SU-DHL-6 (cell line): Measurements from ENCODE around the gene WDTC1.
A peak's percentile ranks its signal among the peaks of the same experiment; 100 is the strongest.

ENCODE experiments used
- H2AFZ ChIP-seq: fragments of 200-600 bp; sonication (generic); 2 replicates; pipeline ENCODE4 v1.6.1; 2014; ENCODE audit warnings: low read depth, mild to moderate bottlenecking, moderate library complexity, mixed read lengths, antibody characterized with exemption, low read length; ENCODE audit not compliant: severe bottlenecking
- H3F3A ChIP-seq: fragments of 200-600 bp; shearing (Covaris generic); 2 replicates; pipeline ENCODE4 v1.6.0; 2016; ENCODE audit warnings: antibody characterized with exemption, mild to moderate bottlenecking; ENCODE audit not compliant: insufficient read depth
- H3K27ac ChIP-seq: fragments of 200-600 bp; sonication (generic); 2 replicates; pipeline ENCODE4 v1.5.1; 2016; ENCODE audit warnings: low read depth, mild to moderate bottlenecking, low read length, moderate library complexity, mixed read lengths
- H3K27me3 ChIP-seq: fragments of 200-600 bp; sonication (generic), shearing (Covaris generic); 2 replicates; pipeline ENCODE4 v1.6.0; 2014; ENCODE audit warnings: mild to moderate bottlenecking, low read length
- H3K36me3 ChIP-seq: fragments of 200-600 bp; sonication (generic); 2 replicates; pipeline ENCODE4 v1.6.1; 2014; ENCODE audit warnings: mild to moderate bottlenecking, low read length, mixed read lengths
- H3K4me2 ChIP-seq: fragments of 300-600, 200-600 bp; shearing (Covaris generic), sonication (generic); 2 replicates; pipeline ENCODE4 v1.6.0; 2014; ENCODE audit warnings: low read length, low read depth, mild to moderate bottlenecking; ENCODE audit not compliant: poor library complexity, severe bottlenecking
- H3K4me3 ChIP-seq: fragments of 200-600 bp; sonication (generic); 2 replicates; pipeline ENCODE4 v1.5.1; 2014; ENCODE audit warnings: antibody characterized with exemption, low read length, mild to moderate bottlenecking, mixed read lengths; ENCODE audit not compliant: insufficient read depth, poor library complexity, severe bottlenecking
- H3K79me2 ChIP-seq: fragments of 200-600 bp; sonication (generic); 2 replicates; pipeline ENCODE4 v1.6.1; 2014; ENCODE audit warnings: mild to moderate bottlenecking, low read length, moderate library complexity; ENCODE audit not compliant: insufficient read depth
- H3K9ac ChIP-seq: fragments of 200-600 bp; sonication (generic); 2 replicates; pipeline ENCODE4 v1.7.0; 2014; ENCODE audit warnings: mild to moderate bottlenecking, low read length
- H3K9me2 ChIP-seq: fragments of 200-600 bp; sonication (generic); replicated peaks from 2 replicates; pipeline ENCODE4 v1.6.1; 2014; ENCODE audit warnings: low read length; ENCODE audit not compliant: insufficient read depth
- H3K9me3 ChIP-seq: fragments of 200-600 bp; sonication (generic); 2 replicates; pipeline ENCODE4 v1.6.1; 2014; ENCODE audit warnings: low read length, mixed read lengths; ENCODE audit not compliant: insufficient read depth
- H4K20me1 ChIP-seq: fragments of 200-600 bp; sonication (generic); 2 replicates; pipeline ENCODE4 v1.6.1; 2014; ENCODE audit warnings: low read depth, mild to moderate bottlenecking, antibody characterized with exemption, low read length, moderate library complexity, mixed read lengths
- EZH2phosphoT487 ChIP-seq: fragments of 200-600 bp; sonication (generic), shearing (Covaris generic); conservative IDR thresholded peaks from 2 replicates; pipeline ENCODE4 v1.6.1; 2018; ENCODE audit warnings: mild to moderate bottlenecking, antibody characterized with exemption, low read length, moderate library complexity, mixed read lengths
- TF ChIP-seq, protein P1 (sequence below): fragments of 200-600 bp; sonication (generic); IDR thresholded peaks from one replicate; pipeline ENCODE4 v1.5.1; 2017; ENCODE audit warnings: antibody characterized with exemption, mild to moderate bottlenecking, low read length, moderate library complexity; ENCODE audit not compliant: insufficient read depth, poor library complexity, severe bottlenecking

The WDTC1 gene

DNA sequence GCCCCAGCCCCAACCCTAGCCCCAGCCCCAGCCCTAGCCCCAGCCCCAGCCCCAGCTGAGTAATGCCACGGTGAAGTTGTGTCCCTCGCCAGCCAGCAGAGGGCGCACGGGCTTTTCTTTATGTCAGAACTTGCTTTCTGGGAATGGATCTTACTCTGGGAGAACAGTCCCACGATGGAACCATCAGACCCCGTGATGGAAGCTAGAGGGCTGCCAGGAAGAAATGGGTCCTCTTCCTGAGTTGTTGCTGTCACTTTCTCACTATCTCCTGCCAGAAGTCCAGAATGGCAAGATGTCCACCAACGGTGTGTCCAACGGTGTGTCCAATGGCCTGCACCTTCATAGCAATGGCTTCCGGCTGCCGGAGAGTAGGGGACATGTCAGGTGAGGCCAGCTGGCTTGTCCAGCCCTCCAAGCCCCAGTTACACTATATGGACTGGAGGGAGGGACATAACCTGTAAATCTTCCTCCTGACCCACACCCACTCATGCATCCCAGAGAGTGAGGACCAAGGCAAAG, 62.4 kb downstream of the WDTC1 start:
- Histone ChIP-seq H2AFZ (no peak overlapping the region), H3K9me3 (no peaks in the 10 kb centered on the region), H4K20me1 (no peaks in the 10 kb centered on the region), H3K9ac (no peak overlapping the region), H3K27me3 (no peaks in the 10 kb centered on the region), H3K79me2 (no peaks in the 10 kb centered on the region), H3K9me2 (no peaks in the 10 kb centered on the region), H3K4me2 (no peak overlapping the region), H3F3A (no peaks in the 10 kb centered on the region), H3K36me3 (no peaks in the 10 kb centered on the region; the same call in 1 of the 2 replicates), H3K27ac (no peak overlapping the region), H3K4me3 (no peak overlapping the region)
- TF ChIP-seq, protein P1, sequence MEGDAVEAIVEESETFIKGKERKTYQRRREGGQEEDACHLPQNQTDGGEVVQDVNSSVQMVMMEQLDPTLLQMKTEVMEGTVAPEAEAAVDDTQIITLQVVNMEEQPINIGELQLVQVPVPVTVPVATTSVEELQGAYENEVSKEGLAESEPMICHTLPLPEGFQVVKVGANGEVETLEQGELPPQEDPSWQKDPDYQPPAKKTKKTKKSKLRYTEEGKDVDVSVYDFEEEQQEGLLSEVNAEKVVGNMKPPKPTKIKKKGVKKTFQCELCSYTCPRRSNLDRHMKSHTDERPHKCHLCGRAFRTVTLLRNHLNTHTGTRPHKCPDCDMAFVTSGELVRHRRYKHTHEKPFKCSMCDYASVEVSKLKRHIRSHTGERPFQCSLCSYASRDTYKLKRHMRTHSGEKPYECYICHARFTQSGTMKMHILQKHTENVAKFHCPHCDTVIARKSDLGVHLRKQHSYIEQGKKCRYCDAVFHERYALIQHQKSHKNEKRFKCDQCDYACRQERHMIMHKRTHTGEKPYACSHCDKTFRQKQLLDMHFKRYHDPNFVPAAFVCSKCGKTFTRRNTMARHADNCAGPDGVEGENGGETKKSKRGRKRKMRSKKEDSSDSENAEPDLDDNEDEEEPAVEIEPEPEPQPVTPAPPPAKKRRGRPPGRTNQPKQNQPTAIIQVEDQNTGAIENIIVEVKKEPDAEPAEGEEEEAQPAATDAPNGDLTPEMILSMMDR = peak; percentile 81
- TF ChIP-seq EZH2phosphoT487 = no peak

DNA sequence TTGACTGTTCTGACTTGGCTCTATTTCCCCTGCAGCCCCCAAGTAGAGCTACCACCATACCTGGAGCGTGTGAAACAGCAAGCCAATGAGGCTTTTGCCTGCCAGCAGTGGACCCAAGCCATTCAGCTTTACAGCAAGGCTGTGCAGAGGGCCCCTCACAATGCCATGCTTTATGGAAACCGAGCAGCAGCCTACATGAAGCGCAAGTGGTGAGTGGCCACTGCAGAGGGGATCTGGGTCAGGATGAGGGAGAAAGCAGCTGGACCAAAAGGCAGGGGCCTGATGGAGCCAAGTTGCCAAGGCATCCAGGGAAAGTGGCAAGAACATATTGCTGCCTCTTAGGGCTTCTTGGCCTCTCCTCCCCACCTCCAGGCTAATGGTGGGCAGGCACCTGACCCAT, 63.5 kb downstream of the WDTC1 start:
- no peaks in the 10 kb centered on the region for H3K79me2 ChIP-seq
- no peak for TF ChIP-seq EZH2phosphoT487
- TF ChIP-seq, protein P1 = no peak
- H2AFZ ChIP-seq = no peak overlapping the region
- H3K27me3 ChIP-seq = no peaks in the 10 kb centered on the region
- H3K4me2 ChIP-seq = no peak overlapping the region
- H3F3A ChIP-seq = no peaks in the 10 kb centered on the region
- H3K36me3 ChIP-seq = no peaks in the 10 kb centered on the region; the same call in 1 of the 2 replicates
- no peaks in the 10 kb centered on the region for H4K20me1 ChIP-seq
- no peak overlapping the region for H3K27ac ChIP-seq
- no peak overlapping the region for H3K4me3 ChIP-seq
- no peak overlapping the region for H3K9ac ChIP-seq
- H3K9me2 ChIP-seq = no peaks in the 10 kb centered on the region
- no peaks in the 10 kb centered on the region for H3K9me3 ChIP-seq

DNA sequence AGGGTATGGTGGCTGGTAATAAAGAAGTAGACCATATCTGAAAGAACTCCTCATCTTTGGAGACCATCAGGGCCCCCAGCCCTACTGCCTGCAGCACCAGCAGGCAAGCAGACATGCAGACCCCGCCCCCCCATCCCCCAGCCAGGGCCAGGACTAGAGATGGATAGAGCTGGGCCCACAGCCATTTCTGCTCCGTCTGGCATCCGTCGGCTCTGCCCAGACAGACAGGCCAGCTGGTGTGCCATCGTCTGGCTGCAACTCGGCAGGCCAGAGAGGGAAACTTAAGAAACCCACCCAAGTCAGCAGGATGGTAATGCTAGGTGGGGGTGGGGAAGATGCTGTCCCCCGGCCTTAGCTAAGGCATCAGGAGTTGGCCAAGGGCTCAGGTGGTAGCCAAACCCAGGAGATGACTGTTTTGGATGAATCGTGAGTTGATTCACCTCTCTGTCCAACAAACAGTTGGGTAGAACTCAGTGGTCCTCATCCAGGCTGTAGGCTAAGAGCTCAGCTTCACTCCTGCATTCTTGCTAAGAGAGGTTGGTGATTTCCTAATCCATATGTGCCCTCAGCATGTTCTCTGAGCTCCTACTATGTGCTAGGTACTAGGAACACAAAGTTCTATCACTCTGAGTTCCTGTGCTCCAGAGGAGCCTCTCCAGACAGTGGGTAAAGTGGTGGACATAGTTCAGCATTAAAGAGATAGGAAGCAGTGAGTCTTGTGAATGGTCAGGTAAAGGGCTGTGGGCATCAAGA, 64.4 kb downstream of the WDTC1 start:
- H3K9ac ChIP-seq = no peak overlapping the region
- H3K27ac ChIP-seq = no peak overlapping the region
- H3F3A ChIP-seq = no peaks in the 10 kb centered on the region
- no peaks in the 10 kb centered on the region for H4K20me1 ChIP-seq
- H3K27me3 ChIP-seq = no peaks in the 10 kb centered on the region
- H2AFZ ChIP-seq = no peak overlapping the region
- no peaks in the 10 kb centered on the region for H3K9me3 ChIP-seq
- no peaks in the 10 kb centered on the region; the same call in 1 of the 2 replicates for H3K36me3 ChIP-seq
- no peak for TF ChIP-seq EZH2phosphoT487
- TF ChIP-seq, protein P1 = no peak
- no peak overlapping the region for H3K4me2 ChIP-seq
- H3K4me3 ChIP-seq = no peak overlapping the region
- H3K79me2 ChIP-seq = no peaks in the 10 kb centered on the region
- no peaks in the 10 kb centered on the region for H3K9me2 ChIP-seq
